ENCODE results near the gene SYT6.

SYT6 gene, protein sequence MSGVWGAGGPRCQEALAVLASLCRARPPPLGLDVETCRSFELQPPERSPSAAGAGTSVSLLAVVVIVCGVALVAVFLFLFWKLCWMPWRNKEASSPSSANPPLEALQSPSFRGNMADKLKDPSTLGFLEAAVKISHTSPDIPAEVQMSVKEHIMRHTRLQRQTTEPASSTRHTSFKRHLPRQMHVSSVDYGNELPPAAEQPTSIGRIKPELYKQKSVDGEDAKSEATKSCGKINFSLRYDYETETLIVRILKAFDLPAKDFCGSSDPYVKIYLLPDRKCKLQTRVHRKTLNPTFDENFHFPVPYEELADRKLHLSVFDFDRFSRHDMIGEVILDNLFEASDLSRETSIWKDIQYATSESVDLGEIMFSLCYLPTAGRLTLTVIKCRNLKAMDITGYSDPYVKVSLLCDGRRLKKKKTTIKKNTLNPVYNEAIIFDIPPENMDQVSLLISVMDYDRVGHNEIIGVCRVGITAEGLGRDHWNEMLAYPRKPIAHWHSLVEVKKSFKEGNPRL

DNA sequence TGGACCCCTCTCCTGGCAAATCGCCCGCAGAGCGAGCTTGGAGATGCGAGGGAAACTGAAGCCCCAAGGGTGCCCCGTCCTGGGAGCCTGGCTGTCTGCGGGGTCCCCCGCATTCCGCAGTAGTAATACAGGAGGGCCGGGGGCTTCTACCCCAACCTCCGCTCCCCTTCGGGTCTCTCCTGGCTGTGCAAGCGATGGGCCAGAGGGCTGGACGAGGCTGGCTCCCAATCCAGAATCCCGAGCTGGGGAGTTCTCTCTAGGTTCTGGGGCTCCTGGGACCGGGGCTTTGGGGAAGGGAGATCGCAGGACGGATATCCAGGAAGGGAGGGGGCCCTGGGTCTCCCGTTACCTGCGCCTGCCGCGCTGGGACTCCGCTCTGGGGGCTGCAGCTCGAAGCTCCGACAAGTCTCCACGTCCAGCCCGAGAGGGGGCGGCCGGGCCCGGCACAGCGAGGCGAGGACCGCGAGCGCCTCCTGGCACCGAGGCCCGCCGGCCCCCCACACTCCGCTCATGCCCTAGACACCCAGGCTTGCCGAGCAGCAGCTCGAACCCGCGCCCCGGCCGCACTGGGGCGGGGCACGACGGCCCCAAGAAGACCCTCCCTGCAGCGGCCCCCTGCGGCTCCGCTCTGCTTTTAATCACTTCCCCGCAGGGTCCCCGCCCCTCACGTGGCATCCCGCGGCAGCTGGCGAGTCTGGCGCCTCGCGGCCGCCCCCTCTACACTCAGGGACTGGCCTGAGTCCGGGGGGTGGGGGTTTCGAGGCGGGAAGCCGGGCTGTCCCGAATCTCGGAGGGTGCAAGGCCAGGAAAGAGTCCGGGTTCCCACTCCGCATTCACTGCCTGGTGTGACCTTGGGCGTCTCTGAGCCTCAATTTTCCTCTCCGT is at the start of gene SYT6:
Gene SYT6 (minus strand): TSS at position 609 of the 885 bp plus-strand sequence. CDS start 97 bp downstream, at position 512.
- DNase-seq, result peak; percentile 32

DNA sequence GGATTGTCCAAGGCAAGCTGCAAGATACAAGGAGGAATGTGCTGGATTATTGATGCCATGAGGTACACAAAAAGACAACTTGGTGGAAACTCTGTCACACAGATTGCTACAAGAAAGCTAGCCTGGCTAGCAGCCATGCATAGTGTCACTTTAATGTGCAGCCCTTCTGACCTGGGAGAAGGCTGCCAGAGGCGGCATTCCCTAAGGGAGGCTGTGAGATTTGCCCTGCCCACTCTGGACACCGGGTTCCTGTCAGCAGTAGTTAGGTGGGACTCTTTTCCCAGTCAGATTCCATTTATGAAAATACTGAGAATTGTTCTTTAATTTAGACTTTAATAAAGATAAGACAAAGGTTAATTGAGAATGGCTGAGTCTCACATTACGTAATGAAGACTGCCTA is 47.8 kb upstream of the SYT6 start:
- no peak for DNase-seq

DNA sequence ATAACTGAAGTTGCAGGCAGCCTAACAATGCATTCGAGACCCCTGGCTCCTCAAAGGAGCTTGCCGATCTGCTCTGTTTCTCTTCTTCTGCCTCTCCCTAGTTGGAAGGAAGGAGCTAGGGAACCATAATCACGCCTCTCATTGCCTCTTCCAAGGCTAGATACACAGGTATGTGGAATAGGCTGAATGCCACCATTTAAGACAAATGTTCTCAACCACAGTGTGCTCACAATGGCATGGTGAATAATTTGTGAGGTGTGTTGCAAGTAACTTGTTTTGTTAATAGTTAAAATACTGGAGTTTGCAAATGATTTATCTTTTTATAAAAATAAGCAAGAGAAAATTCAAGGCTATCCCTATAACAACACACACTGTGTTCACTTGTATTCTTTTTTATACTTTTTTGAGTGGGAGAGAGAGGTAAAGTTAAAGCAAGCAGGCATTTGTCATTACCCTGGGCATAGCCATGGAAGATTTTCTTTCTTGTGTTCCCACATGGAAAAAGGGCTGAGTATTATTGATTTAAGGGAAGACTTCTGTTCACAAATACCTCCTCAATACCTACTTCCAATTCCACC is 45.4 kb upstream of the SYT6 start:
- DNase-seq, result no peak

DNA sequence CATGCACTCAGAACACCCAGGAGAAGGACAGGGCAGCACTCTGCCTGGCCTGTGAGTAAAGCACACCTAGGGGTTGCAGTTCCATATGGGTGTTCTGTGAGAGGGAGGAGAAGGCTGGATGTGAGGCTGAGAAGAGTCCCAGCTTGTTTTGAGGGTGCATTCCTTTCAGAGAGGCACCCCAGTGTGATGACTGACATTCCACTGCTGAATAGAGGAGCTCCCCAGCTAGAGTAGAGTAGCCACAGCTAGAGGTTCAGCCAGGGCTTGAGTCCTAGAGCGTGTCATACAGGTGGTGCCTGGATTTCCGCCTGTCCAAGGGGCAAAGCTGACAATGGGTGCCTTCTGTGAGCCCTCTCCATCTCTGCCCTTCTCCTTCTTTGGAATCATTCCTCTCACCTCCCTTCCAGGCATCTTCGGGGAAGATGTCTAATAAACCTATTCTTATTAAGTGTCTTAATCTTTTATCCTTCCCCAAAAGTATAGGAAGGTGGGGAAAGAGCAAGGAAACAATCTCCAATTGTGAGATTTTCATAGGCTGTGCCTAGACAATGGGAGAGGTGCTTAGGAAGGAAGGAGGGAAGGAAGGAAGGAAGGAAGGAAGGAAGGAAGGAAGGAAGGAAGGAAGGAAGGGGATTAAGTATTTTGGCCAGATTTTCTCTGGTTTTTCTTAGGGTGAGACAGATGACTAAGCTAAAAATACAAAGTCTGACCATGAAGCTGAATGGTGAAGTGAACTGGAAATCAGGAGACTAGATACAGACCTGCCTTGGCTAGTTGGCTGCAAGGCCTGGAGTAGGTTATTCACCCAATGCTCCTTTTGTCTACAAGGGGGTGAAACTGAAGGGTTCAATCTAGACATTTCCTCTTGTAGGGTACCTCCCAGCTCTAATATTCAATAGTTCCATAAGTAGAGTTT is 43.6 kb upstream of the SYT6 start:
- no peak for DNase-seq

DNA sequence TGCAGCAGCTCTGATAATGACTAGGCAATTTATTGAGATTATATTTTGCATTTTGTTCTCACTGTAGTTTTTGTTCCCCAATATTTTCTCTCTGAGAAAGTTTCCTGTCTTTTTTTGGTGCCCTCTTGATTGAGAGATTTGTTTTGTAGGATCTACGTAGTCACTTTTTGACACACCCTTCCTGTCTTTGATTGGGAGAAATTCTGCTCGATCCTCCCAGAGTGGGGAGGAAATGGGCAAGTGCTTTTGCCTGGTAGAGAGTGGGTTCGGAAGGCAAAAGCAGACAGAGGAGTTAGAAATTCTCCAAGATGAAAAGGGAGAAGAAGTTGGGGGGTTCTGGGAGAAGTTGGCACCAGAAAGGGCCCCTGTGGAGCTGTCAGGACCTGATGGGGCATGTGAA is 42.1 kb upstream of the SYT6 start:
- no peak for DNase-seq

DNA sequence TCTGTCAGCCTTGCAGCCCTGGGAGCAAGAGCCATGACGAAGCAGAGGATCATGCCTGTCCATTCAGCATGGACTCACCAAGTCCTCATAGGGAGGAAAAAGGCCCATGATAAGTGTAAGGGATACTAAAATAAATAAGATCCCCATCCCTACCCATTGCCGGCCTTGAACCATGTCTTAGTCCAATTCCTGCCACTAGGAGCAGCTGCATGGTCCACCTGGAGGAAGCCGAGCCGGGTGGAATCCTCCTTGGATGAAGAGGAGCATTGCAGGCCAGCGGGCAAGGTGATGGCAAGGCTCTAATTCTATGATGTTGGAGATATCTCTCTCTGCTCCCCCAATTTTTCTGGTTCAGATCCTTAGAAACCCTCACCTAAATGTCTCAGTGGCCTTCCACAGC is 38.7 kb upstream of the SYT6 start:
- no peak for DNase-seq

DNA sequence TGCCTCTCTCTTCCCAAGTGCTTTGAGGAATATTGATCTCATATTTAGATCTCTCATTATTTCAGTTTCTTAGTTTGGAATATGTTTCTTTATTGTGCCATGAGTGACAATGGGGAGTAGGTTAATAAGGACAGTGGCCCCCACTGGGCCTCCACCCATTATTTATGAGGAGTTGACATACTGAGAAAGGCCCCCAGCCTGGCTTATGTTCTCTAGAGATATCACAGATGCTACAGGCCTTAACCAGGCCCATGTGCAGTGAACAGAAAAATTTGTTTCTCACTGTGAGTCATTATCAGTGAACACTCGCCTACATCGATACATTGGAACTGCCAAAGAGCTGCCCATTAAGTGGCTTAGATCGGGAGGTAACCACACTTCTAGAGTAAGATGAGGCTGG is 35.7 kb upstream of the SYT6 start:
- DNase-seq, result no peak

DNA sequence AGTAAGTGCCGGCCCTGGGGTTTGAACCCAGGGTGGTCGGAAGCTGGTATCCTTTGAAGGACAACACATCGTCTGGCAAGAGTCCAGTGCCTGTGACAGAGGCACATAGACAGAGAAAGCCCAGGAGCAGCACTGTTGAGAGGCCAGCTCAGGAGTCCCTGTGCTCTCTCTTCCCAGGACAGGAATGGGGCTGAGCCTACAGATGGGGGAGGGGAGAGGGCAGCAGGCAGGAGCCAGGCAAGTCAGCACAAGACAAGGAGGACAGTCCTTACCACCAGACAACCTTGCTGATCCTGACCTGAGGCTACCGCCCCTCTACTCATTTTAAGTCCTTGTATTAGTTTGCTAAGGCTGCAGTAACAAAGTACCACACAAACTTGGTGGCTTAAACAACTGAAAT is 27.7 kb upstream of the SYT6 start:
- no peak for DNase-seq

DNA sequence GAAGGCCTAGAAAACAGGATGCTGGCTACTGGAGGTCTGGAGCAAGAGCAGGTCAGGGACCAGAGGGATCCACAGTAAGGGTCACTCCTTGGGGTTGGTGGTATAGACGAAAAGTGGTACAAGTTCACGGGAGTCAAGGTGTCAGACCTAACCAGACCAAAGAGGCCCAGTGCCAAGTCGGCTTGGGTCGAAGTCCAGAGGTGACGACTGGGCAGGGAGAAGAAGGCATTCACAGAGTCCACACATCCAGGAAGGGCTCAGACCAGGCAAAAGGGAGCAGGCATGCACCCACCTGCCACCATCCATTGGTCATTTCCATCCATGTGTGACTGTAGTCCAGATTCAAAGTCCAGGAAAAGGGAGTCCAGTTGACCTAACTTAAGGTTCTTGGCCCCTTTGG is 27.1 kb upstream of the SYT6 start:
- no peak for DNase-seq

DNA sequence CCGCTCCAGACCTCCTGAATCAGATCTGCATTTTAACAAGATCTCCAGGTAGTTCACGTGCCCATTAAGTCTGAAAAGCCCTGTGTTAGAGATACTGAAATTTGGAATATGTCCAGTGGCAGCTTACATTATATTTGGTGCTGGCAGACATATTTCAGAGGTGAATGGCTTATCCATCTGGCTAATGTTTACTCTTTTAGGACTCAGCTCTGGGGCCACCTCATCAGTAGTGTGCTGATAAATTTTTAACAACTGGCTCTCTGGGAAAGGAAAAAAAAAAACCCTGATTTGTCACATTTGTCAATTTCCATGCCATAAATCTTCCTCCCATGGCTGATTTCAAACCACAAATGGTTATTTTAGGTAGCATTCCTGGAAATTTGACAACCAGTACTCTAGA is 25.3 kb upstream of the SYT6 start:
- no peak for DNase-seq

DNA sequence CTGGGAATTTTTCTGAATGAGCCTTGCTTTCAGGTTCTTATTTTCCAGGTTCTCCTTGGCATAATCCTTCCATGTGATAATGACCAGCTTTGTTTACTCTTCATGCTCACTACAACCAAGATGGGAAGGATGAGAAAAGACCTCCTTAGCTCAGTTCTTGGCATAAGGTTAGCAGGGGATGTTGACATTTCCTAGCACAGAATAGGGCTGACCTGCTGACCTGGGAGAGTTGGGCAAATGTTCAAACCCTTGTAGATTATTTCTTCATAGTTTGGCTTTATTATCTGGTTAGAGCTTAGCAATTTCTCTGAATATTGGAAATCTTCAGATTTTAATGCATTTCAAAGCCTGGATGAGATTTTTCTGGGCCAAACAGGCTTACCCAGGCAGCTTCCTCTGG is 23.6 kb upstream of the SYT6 start:
- DNase-seq, result no peak

DNA sequence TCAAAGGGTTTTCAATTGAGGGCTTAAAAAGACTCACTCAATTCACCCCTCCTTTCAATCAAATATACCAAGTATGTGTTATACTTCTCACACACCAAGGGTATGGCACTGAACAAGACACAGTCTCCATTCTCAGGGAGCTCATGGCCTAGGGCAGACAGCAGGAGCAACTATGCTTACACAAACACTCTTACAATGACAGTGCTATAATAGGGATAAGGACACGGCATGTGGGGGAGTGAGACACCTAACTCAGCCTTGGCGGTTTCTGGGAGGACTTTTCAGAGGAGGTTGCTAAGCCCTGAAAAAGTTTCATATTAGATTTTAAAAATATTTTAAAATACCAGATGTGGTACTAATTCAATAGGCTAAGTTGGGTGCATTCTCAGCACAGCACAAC is 22.7 kb upstream of the SYT6 start:
- no peak for DNase-seq

DNA sequence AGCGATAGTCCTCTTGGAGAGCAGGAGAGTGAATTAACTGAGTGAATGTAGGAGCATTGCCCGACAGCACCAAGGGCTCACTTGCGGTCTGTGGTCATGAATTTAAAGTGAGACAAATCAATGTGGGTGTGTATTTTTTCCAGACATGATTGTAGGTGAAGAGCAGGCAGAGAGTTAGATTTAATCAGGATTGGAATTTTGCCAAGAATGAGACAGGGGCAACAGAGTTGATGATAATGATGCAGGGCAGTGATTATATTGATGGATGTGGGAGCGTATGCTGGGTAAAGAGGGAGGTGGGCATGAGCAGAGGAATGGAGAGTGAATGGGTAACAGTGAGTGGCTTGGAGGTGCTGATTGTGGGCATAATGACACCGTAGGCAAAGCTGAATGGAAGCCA is 20.0 kb upstream of the SYT6 start:
- DNase-seq, result no peak

DNA sequence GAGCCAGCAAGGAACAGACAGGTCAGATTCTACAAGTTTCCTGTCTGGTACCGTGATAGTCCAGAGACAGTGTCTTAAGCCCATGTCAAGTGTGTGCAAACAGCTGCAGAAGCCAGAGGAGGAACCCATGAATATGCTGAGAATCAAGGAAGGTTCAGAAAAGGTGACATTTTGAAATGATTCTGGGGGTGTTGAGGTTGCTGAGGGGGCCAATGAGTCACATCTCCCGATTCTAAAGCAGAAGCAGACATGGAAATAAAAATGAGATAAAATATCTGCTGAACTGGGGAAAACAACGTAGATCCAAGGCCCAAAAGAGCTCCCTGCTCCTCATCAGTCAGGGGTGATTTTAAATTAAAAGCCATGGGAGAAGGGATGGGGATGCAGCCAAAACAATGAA is 15.8 kb upstream of the SYT6 start:
- DNase-seq, result no peak

DNA sequence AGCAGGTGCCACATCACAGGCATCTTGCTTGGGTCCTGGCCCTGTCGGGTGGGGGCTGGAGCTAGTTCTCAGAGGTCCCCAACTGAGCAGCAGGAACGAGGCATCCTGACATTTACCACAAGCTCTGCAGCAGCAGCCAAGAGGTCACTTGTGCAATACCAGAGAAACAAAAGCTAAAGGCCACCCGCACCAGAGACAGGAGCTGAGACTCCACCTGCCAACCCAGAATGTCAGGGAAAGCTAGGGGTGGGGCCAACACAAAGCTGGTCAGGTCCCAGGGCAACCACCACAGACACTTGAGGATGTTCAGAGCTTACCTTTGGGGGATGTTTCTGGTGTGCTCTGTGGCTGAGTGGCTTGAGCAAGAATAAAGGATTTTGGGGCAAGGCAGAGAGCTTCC is 13.6 kb upstream of the SYT6 start:
- DNase-seq, result no peak

DNA sequence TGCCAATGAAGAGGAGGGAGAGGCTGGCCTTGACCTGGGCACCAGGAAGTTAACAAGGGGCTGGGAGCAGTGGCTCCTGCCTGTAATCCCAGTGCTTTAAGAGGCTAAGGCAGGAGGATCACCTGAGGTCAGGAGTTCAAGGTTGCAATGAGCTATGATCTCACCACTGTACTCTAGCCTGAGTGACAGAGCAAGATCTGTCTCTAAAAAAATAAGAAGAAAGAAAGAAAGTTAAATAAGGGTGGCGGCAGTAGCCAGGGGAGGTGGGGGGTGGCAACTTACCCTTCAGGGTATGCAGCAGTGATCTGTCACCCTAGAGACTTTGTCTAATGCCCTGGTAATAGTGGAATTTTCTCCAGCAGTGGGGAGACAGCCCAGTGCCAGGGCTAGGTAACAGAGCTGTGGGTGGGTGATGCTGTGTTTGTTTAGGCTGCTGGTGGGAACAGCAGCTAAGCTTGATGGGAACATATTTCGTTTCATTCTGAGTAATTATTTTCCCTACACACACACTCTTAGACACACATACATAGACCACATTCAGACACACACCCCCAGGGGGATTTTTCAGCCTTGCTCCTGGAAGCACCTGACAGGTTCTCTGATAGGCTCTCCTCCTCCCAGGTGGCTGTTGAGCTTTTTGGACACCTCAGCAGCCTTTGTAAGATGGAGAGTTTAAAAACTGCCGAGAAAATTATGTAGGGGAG is 11.3 kb upstream of the SYT6 start:
- DNase-seq, result no peak

DNA sequence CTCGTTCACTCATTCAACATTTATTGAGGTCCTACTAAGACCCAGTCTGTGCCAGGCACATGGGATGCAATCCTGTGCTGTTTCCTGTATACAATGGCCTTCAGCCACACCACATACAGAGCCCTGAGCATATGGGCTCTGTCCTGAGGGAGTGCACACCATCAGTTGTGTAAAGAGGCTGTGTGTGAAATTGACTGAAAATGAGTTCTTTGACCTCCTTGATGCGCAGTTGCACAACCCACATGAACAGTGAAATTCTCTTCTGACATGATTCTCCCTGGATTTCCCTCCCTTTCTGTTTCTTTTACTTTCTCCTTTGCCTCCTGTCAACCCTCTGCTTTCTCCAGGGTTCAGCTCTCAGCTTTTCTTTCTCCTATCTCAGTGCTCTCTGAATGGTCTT is 6.3 kb upstream of the SYT6 start:
- no peak for DNase-seq

DNA sequence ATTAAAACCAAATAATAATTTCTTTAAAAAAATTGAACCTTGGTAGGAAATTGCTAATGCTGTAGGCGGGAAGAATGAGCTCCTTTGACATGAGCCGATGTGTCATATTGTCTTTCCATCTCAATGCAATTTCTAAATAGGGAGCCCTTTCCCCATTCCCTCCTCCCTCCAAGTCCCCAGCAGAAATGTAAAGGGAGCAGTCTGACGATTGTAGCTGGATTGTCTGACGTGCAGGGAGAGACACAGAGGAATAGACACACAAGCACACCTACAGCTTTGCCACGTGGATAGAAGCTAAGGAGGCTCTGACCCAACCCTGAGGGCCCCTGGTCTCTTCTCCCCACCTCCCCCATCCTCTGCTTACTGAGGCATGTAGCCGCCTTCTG is 3.6 kb upstream of the SYT6 start:
- no peak for DNase-seq

DNA sequence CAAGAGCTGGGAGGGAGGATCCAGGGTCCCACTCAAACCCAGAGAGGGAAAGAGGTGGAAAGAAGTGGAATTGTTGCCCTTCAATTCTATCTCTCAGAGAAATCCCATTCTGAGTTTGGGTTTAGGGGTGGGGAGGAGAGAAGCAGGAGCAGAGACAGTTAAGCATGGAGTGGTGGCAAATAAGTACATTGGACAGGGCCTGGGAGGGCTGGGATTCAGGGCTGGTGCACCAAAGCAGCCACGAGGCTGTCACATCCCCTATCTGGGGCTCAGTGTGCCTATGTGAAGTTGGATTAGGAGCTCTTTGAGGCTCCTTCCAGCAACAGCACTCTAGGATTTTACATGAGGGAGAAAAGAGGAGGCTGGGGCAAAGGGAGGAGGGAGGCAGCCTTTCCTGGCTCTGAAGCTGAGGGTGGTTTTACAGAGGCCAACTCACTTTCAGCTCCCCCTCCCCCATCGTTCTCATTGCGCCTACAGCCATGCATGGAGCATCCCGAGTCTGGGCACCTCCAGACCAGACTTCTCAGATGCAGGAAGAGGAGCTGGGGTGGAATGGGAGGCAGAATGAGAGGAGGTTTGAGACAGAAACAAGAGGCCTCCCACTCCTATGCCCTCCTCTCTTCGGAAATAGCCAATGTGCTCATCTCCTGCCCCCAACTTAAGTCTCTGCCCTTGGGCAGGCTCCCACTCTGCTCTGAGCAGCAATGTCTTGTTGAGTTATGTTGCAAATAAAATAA is 3.0 kb upstream of the SYT6 start:
- no peak for DNase-seq

DNA sequence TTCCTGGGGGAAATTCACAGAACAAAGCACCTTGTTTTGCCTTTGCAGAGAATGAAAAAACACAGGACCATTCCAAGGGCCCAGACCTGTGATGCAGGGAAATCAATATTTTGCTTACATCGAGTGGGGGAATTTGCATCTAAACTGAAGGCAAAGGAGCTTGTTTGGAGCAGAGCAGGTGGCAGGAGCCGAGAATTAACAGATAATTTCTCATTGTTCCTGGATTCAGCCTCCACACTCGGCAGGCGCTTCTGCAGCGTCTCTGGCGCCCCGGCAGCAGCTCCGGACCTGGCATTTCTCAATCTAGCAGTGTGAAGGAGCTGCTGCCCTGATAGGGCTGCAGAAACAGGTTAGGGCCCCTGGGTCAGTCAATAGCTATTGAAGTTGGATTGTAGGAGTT is 2.0 kb upstream of the SYT6 start:
- no peak for DNase-seq

DNA sequence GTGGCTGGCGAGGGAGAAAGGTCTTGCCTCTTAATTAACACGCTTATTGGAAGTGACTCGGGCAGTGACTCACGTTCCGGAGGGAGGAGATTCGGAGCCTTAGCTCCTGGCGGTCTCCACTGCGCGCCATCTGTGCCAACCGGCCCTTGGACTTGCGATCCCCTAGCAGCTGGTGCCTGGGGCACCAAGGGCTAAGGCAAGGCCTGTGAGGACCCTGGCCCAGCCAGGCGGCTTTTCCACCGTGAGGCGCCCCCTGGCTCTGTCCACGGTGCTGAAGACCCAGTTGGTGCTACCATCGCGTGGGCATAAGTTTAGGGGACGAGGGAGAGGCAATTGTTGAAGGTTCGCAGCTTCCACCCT is 1.3 kb upstream of the SYT6 start:
- peak; percentile 35 for DNase-seq

Measured in femur (tissue), 1 donor.